ENCODE measurements around the gene SUSD5.
"Not testable (repeated sequence)": the region's sequence is repeated elsewhere in the genome, so short reads cannot be mapped to it uniquely, and the experiment has no call there.

The SUSD5 gene

DNA sequence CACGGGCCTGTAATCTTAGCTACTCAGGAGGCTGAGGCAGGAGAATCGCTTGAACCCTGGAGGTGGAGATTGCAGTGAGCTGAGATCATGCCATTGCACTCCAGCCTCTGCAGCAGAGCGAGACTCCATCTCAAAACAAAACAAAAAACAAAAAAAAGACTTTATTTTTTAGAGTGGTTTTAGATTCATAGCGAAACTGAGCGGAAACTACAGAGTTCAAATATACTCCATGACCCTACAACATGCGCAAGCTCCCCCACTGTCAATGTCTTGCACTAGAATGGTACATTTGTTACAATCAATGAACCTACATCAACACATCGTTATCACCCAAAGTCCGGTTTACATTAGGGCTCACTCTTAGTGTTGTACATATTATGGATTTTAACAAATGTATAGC, 107.0 kb downstream of the SUSD5 start:
- no peak for DNase-seq

DNA sequence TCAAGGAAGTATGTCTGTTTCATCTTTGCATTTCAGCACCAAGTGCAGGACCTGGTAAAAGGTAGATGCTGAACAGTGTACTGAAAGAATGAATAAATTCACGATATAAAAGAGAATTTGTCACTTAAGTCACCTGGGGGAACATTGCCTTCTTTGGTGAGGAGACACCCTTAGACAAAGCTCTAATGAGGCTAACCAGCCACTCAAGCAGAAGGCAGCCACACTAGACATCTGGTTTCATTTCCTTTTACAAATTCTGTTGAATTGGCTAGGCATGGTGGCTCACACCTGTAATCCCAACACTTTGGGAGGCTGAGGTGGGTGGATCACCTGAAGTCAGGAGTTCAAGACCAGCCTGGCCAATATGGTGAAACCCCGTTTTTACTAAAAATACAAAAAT, 111.8 kb downstream of the SUSD5 start:
- not testable (repeated sequence) for DNase-seq

DNA sequence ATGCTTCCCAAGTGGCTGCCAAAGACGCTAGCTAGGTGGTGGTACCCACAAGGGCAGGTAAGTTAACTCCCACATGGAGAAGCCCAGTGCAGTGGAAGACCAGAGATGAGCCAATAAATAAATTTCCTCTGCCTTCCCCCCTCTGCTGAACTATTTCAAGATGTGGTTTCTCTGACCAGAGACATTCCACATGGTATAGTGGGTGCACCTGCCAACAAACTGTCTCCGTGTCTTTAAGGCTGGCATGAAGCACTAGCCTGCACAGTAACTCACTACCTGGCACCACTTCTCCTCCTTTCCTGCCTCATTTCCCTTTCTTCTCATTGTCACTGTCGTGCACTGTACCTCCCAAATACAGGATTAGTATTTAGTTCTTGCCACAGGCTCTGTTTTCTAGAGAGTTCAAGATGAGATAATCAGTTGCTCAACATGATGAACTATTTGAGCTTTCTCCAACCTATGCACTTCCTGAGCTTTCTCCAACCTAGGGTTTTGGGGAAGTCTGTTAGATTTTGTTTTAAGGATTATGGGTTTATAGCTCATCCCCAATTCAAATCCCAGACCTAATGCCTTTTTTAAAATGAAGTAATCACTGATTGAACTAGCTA, 113.2 kb downstream of the SUSD5 start:
- no peak for DNase-seq

DNA sequence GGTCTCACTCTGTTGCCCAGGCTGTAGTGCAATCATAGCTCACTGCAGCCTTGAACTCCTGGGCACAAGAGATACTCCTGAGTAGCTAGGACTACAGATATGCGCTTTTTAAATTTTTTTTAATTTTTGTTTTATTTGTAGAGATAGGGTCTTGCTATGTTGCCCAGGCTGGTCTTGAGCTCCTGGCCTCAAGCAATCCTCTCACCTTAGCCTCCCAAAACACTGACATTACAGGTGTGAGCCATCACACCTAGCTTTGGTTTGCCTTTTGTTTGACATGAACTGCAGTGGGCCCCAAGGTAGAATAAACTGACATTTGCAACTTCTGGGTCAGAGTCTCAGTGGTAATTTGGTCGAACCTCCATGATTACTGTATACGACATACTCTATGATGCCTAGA, 113.8 kb downstream of the SUSD5 start:
- DNase-seq = no peak

DNA sequence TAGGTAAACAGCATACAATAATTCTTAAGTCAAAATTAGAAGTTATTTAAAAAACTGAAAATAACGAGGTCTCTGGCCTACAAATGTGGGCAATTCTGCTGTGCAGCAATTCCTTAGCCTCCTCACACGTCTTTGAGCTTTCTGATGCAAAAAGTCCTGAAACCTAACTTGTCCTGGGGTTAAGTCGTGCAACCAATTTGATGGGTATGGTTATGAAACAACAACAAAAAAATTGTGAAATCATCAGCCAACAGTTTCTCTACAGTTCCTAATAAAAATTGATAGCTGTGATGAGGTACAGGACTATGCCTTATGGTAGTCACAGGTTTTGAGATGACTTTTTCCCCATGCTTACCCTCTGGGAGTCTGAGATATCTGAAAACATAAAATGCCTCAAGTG, 115.1 kb downstream of the SUSD5 start:
- DNase-seq = no peak

DNA sequence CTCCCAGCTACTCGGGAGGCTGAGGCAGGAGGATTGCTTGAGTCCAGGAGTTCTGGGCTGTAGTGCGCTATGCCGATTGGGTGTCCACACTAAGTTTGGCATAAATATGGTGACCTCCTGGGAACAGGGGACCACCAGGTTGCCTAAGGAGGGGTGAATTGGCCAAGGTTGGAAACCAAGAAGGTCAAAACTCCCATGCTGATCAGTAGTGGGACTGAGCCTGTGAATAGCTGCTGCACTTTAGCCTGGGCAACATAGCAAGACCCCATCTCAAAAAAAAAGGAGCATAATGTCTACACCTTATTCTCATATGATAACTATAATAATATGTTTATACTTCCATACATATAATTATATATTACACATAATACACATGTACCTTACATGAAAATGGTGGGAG, 115.6 kb downstream of the SUSD5 start:
- DNase-seq = no peak

DNA sequence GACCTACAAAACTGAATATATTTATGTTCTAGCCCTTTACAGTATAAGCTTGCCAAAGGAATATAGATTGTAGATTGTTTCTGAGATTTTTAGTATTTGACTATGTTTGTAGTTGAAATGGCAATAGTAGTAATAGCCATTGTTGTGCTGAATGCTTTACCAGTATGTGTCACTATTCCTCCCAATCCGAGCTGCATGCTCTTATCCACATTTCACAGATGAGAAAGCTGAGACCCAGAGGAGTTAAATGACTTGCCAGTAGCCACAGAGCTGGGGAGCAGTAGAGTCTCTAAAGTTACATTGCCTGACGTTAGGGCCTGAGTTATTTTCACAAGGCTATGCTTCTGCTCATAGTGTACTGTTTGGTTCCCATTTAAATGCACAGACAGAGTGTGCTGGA, 118.4 kb downstream of the SUSD5 start:
- no peak for DNase-seq

Measured in activated naive CD4-positive, alpha-beta T cell treated with Interleukin-2 at 50 U/mL for 16 hours (primary cell).